GM23248 (cell line): Measurements from ENCODE around the gene MYMK.

Experiments used
- EZH2 ChIP-seq: fragments of 200-600 bp; sonication (generic); IDR thresholded peaks from 2 replicates; pipeline ENCODE4 v1.6.1; 2018; ENCODE audit warnings: antibody characterized with exemption, mild to moderate bottlenecking; ENCODE audit not compliant: insufficient read depth, poor library complexity, severe bottlenecking
- EZH2phosphoT487 ChIP-seq: fragments of 200-600 bp; sonication (generic); IDR thresholded peaks from 2 replicates; pipeline ENCODE4 v1.6.1; 2018; ENCODE audit warnings: antibody characterized with exemption, moderate library complexity, mild to moderate bottlenecking, low read depth; ENCODE audit not compliant: insufficient read depth

DNA sequence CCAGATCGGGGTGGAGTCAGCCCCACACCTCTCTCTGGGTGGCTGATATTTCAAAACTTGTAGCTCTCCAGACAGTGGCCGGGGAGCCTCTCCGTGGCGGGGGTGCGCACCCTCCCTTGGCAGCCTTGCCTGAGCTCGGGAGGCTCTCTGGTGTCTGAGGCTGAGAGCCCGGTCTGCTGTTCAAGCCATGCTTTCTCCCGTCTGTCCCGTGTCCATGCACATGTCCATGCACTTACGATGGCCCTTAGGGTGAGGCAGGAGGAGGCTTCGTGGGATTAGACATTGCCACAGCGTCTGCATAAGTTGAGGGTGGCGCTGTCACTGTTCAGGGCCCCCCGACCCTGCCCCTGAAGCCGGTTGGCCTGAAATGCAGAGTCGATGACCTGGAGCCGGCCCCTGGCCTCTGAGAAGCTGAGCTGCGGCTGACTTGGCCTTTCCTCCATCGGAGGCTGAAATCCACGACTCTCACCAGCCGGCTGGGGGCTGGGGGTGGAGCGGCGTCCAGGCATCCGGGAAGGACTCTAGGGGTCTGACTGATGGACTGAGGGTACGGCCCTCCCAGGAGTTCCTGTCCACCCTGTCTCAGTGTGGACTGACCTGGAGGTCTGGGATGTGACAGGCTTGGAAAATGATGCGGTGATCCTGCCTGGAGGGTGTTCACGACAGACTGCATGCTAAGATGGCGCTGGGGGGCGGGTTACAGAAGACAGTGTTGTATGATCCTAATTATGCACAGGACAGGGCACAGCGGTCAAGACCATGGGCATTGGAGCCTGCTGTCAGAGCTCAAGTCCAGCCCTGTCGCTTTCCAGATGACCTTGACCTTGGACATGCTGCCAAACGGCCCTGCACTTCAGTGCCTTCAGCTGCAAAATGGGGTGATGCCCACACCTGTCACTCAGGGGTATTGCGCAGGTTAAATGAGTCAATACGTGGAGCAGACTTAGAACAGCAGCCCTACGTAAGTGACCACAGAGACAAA is 27.6 kb downstream of the MYMK start:
- TF ChIP-seq EZH2 (no peak), EZH2phosphoT487 (no peak)
